ENCODE measurements around the gene PDE11A.
A peak's percentile ranks its signal among the peaks of the same experiment; 100 is the strongest.
"Not testable (repeated sequence)": the region's sequence is repeated elsewhere in the genome, so short reads cannot be mapped to it uniquely, and the experiment has no call there.

The PDE11A gene

GRCh38 chr2:178072383-178073301 is at the start of gene PDE11A:
PDE11A (minus strand) TSS chr2:178072777; CDS start chr2:178072437, 340 bp downstream.
- Histone ChIP-seq H3K4me3 (peak within 1 kb of the TSS; percentile 6 to 35 (median 13)), H3K27ac (peak within 1 kb of the TSS in 1 of 21 experiments; percentile 29)

- H3K27ac ChIP-seq, result no peak overlapping the region
- H3K4me3 ChIP-seq, result no peak overlapping the region
Observed at GRCh38 chr2:178119179-178119922, 46.8 kb upstream of the PDE11A start.

GRCh38 chr2:178117725-178118124 is 45.1 kb upstream of the PDE11A start:
- Histone ChIP-seq H3K4me3 (no peak overlapping the region), H3K27ac (no peak overlapping the region)

- Histone ChIP-seq H3K4me3 (no peak overlapping the region), H3K27ac (no peak overlapping the region)
Observed at GRCh38 chr2:178115271-178115670, 42.7 kb upstream of the PDE11A start.

- H3K27ac ChIP-seq, result no peak overlapping the region
Observed at GRCh38 chr2:178114462-178114861, 41.9 kb upstream of the PDE11A start.

GRCh38 chr2:178112202-178113152 is 39.9 kb upstream of the PDE11A start, which contains the start of gene RBM45:
RBM45 (plus strand) TSS chr2:178112437; CDS start chr2:178112547, 110 bp downstream.
- Histone ChIP-seq H3K4me3 (peak within 1 kb of the TSS; percentile 71 to 91 (median 74)), H3K27ac (peak within 1 kb of the TSS in 20 of 21 experiments; percentile 41 to 90 (median 79))

More at GRCh38 chr2:178114462-178114861, 41.9 kb upstream of the PDE11A start:
- H3K4me3 ChIP-seq, result no peak overlapping the region

GRCh38 chr2:178111743-178112142 is 39.2 kb upstream of the PDE11A start:
- H3K4me3 ChIP-seq, result peak overlapping the region in 3 of 7 experiments; percentile 71 to 83 (median 74)

GRCh38 chr2:178110681-178111080 is 38.1 kb upstream of the PDE11A start:
- H3K27ac ChIP-seq, result no peak overlapping the region

More at GRCh38 chr2:178111743-178112142, 39.2 kb upstream of the PDE11A start:
- H3K27ac ChIP-seq, result peak overlapping the region in 7 of 21 experiments; percentile 30 to 86 (median 84)

GRCh38 chr2:178109813-178110212 is 37.2 kb upstream of the PDE11A start:
- Histone ChIP-seq H3K27ac (no peak overlapping the region), H3K4me3 (no peak overlapping the region)

More at GRCh38 chr2:178110681-178111080, 38.1 kb upstream of the PDE11A start:
- H3K4me3 ChIP-seq, result no peak overlapping the region

- Histone ChIP-seq H3K4me3 (no peak overlapping the region), H3K27ac (no peak overlapping the region)
Observed at GRCh38 chr2:178108176-178108575, 35.6 kb upstream of the PDE11A start.

- no peak overlapping the region for H3K27ac ChIP-seq
- no peak overlapping the region for H3K4me3 ChIP-seq
Observed at GRCh38 chr2:178106053-178106452, 33.5 kb upstream of the PDE11A start.

- Histone ChIP-seq H3K27ac (no peak overlapping the region), H3K4me3 (no peak overlapping the region)
Observed at GRCh38 chr2:178105566-178105965, 33.0 kb upstream of the PDE11A start.

- Histone ChIP-seq H3K27ac (no peak overlapping the region), H3K4me3 (no peak overlapping the region)
Observed at GRCh38 chr2:178101321-178102079, 28.9 kb upstream of the PDE11A start.

GRCh38 chr2:178093471-178093870 is 20.9 kb upstream of the PDE11A start:
- H3K27ac ChIP-seq, result no peak overlapping the region

GRCh38 chr2:178088774-178089270 is 16.2 kb upstream of the PDE11A start:
- H3K27ac ChIP-seq, result no peak overlapping the region
- no peak overlapping the region for H3K4me3 ChIP-seq

More at GRCh38 chr2:178093471-178093870, 20.9 kb upstream of the PDE11A start:
- no peak overlapping the region for H3K4me3 ChIP-seq

- Histone ChIP-seq H3K4me3 (no peak overlapping the region), H3K27ac (no peak overlapping the region)
Observed at GRCh38 chr2:178084273-178084672, 11.7 kb upstream of the PDE11A start.

GRCh38 chr2:178082408-178083045 is 9.9 kb upstream of the PDE11A start:
- no peak overlapping the region for H3K27ac ChIP-seq
- no peak overlapping the region for H3K4me3 ChIP-seq

- H3K27ac ChIP-seq, H3K4me3 ChIP-seq: not testable (repeated sequence)
Observed at GRCh38 chr2:178079279-178079678, 6.7 kb upstream of the PDE11A start.

Data from skin epidermis (tissue), 12 donors.